ENCODE measurements around the gene TBC1D3L.
"Not testable (repeated sequence)": the region's sequence is repeated elsewhere in the genome, so short reads cannot be mapped to it uniquely, and the experiment has no call there.

The TBC1D3L gene

GRCh38 chr17:37988960-37989359 is at the start of gene TBC1D3L:
Gene TBC1D3L (minus strand): TSS chr17:37989060. CDS start chr17:37987520, 1,540 bp downstream.
- DNase-seq: not testable (repeated sequence)

GRCh38 chr17:38003676-38004075 is 14.8 kb upstream of the TBC1D3L start, which contains the start of gene TBC1D3D:
Gene TBC1D3D (plus strand): TSS chr17:38003976. CDS start chr17:38005561, 1,585 bp downstream.
- not testable (repeated sequence) for DNase-seq
